HepG2 (cell line): ENCODE measurements around the gene RGSL1. TPM values are rescaled to one million over a fixed set of nuclear protein-coding genes. Genes with fewer than 3 reads are reported as not detected.

Experiments
- ATAC-seq: fragments of 200-7000 bp; cut with Tn5 transposase; 3 replicates; pipeline ENCODE4 v1.9.1; 2020; ENCODE audit warnings: mild to moderate bottlenecking, moderate library complexity
- BruUV-seq: library from RNA; stranded (reverse); fragments of 400-500 nt; replicated peaks from 2 replicates; lab custom pipeline; 2021; lab: Mats Ljungman, UMichigan
- CTCF ChIA-PET: fragments of 300-600 bp; formaldehyde crosslinking; extraction: SDS; loops from one replicate; lab custom pipeline; 2021; ENCODE audit warnings: low total read pairs, inconsistent platforms, low intra/inter-chr PET ratio; lab: Yijun Ruan, JAX
- POLR2A ChIA-PET: fragments of 350-600 bp; sonication (Branson Sonifier 250); formaldehyde crosslinking; loops from one replicate; lab custom pipeline; 2020; ENCODE audit warnings: antibody characterized with exemption, inconsistent platforms; lab: Yijun Ruan, JAX
- DNase-seq: peaks from one replicate; pipeline ENCODE4 v3.0.0-alpha.2; 2015; ENCODE audit warnings: low spot score
- FAIRE-seq: peaks from 3 replicates; lab custom pipeline; 2011; peaks lifted over from hg19 to GRCh38; lab: Jason Lieb, UNC
- H2AFZ ChIP-seq: one replicate; pipeline ENCODE4 v1.6.1; 2011; ENCODE audit warnings: low read length, inconsistent platforms
- H3K27ac ChIP-seq: fragments of 300-600 bp; 3 replicates; pipeline ENCODE4 v1.8.0; 2011; ENCODE audit warnings: mixed run types, mild to moderate bottlenecking, mixed read lengths, low read length, inconsistent platforms; ENCODE audit not compliant: insufficient read depth; ENCODE audit errors: extremely low read length
- H3K27me3 ChIP-seq, 2 experiments: fragments of 200-600 bp in 1 of 2; 2 replicates in 1 of 2; 3 replicates in 1 of 2; pipeline versions ENCODE4 v1.6.0 to v1.8.0; 2011; ENCODE audit warnings: low read length in 2 of 2, mild to moderate bottlenecking in 2 of 2, moderate library complexity in 2 of 2, inconsistent platforms in 1 of 2; ENCODE audit not compliant: insufficient read depth in 2 of 2, control insufficient read depth in 1 of 2
- H3K36me3 ChIP-seq, 2 experiments: fragments of 200-600 bp in 1 of 2; replicated peaks in 1 of 2; 2 replicates in 1 of 2; 3 replicates in 1 of 2; pipeline versions ENCODE4 v1.5.1 to v1.8.0; 2011; ENCODE audit warnings: low read length in 2 of 2, inconsistent platforms in 1 of 2; ENCODE audit not compliant: insufficient read depth in 2 of 2, control insufficient read depth in 1 of 2
- H3K4me1 ChIP-seq: 2 replicates; pipeline ENCODE4 v1.5.1; 2012; ENCODE audit warnings: low read length, inconsistent platforms; ENCODE audit not compliant: insufficient read depth
- H3K4me2 ChIP-seq: 2 replicates; pipeline ENCODE4 v1.6.0; 2011; ENCODE audit warnings: low read depth, low read length, inconsistent platforms
- H3K4me3 ChIP-seq, 3 experiments: fragments of 200-600 bp in 1 of 3; sonication (generic), shearing (Covaris generic) in 1 of 3; replicated peaks in 1 of 3; 2 replicates each; pipeline ENCODE4 v1.5.1; 2011 to 2016; ENCODE audit warnings: low read length in 3 of 3, inconsistent platforms in 2 of 3, low read depth in 2 of 3, mild to moderate bottlenecking in 2 of 3, control low read depth in 1 of 3, mixed read lengths in 1 of 3; ENCODE audit not compliant: insufficient read depth in 1 of 3
- H3K79me2 ChIP-seq: one replicate; pipeline ENCODE4 v1.6.1; 2011; ENCODE audit warnings: low read length, inconsistent platforms; ENCODE audit not compliant: insufficient read depth
- H3K9ac ChIP-seq: 2 replicates; pipeline ENCODE4 v1.6.0; 2011; ENCODE audit warnings: mild to moderate bottlenecking, low read depth, low read length, inconsistent platforms; ENCODE audit not compliant: insufficient read depth
- H3K9me3 ChIP-seq: 2 replicates; pipeline ENCODE4 v1.5.1; 2012; ENCODE audit warnings: mild to moderate bottlenecking, low read length
- H4K20me1 ChIP-seq: 2 replicates; pipeline ENCODE4 v1.6.0; 2011; ENCODE audit warnings: inconsistent platforms, mild to moderate bottlenecking, low read length, moderate library complexity; ENCODE audit not compliant: insufficient read depth
- BRF2 ChIP-seq: sonication (generic); formaldehyde crosslinking; IDR thresholded peaks from 2 replicates; pipeline ENCODE4 v1.8.1; 2022; ENCODE audit warnings: mild to moderate bottlenecking, missing genetic modification reagents
- KLF11 ChIP-seq: IDR thresholded peaks from 2 replicates; pipeline ENCODE4 v1.6.1; 2016; ENCODE audit warnings: missing compliant biosample characterization
- NR3C1 ChIP-seq: sonication (generic); formaldehyde crosslinking; IDR thresholded peaks from 2 replicates; pipeline ENCODE4 v1.4.0; 2020; ENCODE audit warnings: missing genetic modification reagents
- ONECUT2 ChIP-seq: sonication (generic); formaldehyde crosslinking; IDR thresholded peaks from 2 replicates; pipeline ENCODE4 v1.4.0; 2020; ENCODE audit warnings: missing genetic modification reagents
- SALL2 ChIP-seq: sonication (generic); formaldehyde crosslinking; IDR thresholded peaks from 2 replicates; pipeline ENCODE4 v1.8.1; 2023; ENCODE audit warnings: mild to moderate bottlenecking, missing genetic modification reagents, inconsistent platforms
- ZNF234 ChIP-seq: sonication (generic); formaldehyde crosslinking; conservative IDR thresholded peaks from 2 replicates; pipeline ENCODE4 v1.5.1; 2020; ENCODE audit warnings: mild to moderate bottlenecking, missing genetic modification reagents
- ZNF264 ChIP-seq: sonication (generic); formaldehyde crosslinking; IDR thresholded peaks from 2 replicates; pipeline ENCODE4 v1.4.0; 2020; ENCODE audit warnings: missing genetic modification reagents
- ZNF354B ChIP-seq: sonication (generic); formaldehyde crosslinking; IDR thresholded peaks from 2 replicates; pipeline ENCODE4 v1.8.0; 2022; ENCODE audit warnings: mild to moderate bottlenecking, missing genetic modification reagents
- ZNF749 ChIP-seq: sonication (generic); formaldehyde crosslinking; IDR thresholded peaks from 2 replicates; pipeline ENCODE4 v1.8.0; 2022; ENCODE audit warnings: mild to moderate bottlenecking, missing genetic modification reagents, moderate library complexity, borderline replicate concordance
- ZNF788 ChIP-seq: sonication (generic); formaldehyde crosslinking; IDR thresholded peaks from 2 replicates; pipeline ENCODE4 v1.5.0; 2020; ENCODE audit warnings: mild to moderate bottlenecking, missing genetic modification reagents, borderline replicate concordance
- WGBS: methylation state at CpG from one replicate; pipeline ENCODE4 v1.1.6; 2017; ENCODE audit warnings: low lambda C conversion rate; 5-methylcytosine and 5-hydroxymethylcytosine counted together
- in situ Hi-C: cut with HindIII; loops from 2 replicates; pipeline ENCODE4 v1.10.0; 2017; ENCODE audit warnings: low pct_unique_long_range_greater_than_20kb; ENCODE audit not compliant: extremely low pct_ligation_motif_present
- intact Hi-C: fragments of 100-400 bp; cut with micrococcal nuclease; formaldehyde crosslinking; loops from one replicate; pipeline ENCODE4 v1.10.0; 2022; ENCODE audit not compliant: unreplicated experiment
- polyA plus RNA-seq, 8 experiments: library from polyadenylated mRNA; depleted of rRNA in 3 of 8; stranded (reverse) in 7 of 8; unstranded in 1 of 8; fragments of >200 nt; fragmentation: Illumina TruSeq in 4 of 8; extraction: Trizol in 4 of 8; gene quantifications; 2 replicates each; pipeline versions ENCODE4 v1.2.1 to v1.2.3, GENCODE V29; 2011 to 2016; ENCODE audit warnings: low read depth in 4 of 8, missing spikeins in 1 of 8, mixed read lengths in 1 of 8; ENCODE audit not compliant: insufficient read depth in 1 of 8
- total RNA-seq, 5 experiments: library from RNA; depleted of rRNA; stranded (reverse); fragments of >200 nt; fragmentation: Illumina TruSeq; extraction: Trizol; gene quantifications; 2 replicates each; pipeline ENCODE4 v1.2.3, GENCODE V29; 2016; ENCODE audit warnings: low read depth in 1 of 5

Gene RGSL1
- total and polyA plus RNA-seq, 2 of the 13 experiments (the other 11 are each of a cell fraction or from before 2014, with no cell fraction given): not detected

GRCh38 chr1:182410620-182411273 lies 39.2 kb upstream of the RGSL1 start:
- Histone ChIP-seq H2AFZ (no peak overlapping the region), H3K9ac (no peak overlapping the region), H3K36me3 (no peaks in the 10 kb centered on the region), H3K9me3 (peaks cover 5% of the 10 kb centered on the region), H3K4me3 (no peak overlapping the region), H3K27ac (no peak overlapping the region), H3K79me2 (no peaks in the 10 kb centered on the region), H3K4me2 (no peak overlapping the region), H3K4me1 (peaks cover 17% of the 10 kb centered on the region), H3K27me3 (peaks cover 0 to 5% of the 10 kb centered on the region in 2 experiments; a peak in 1 of 5 replicates), H4K20me1 (no peaks in the 10 kb centered on the region)
- ATAC-seq: no peak
- WGBS: 0% methylated on average over 1 of the region's 1 CpG
- no TSS peak for BruUV-seq
- DNase-seq: no peak
- FAIRE-seq: no peak
- ChIA-PET POLR2A (no interaction called here), CTCF (no interaction called here)
- in situ Hi-C loops (no loop called here), intact Hi-C loops (no loop called here)
- TF ChIP-seq ZNF234 (CRISPR knock-in tag): no peak
- TF ChIP-seq ZNF354B (CRISPR knock-in tag): no peak
- TF ChIP-seq ZNF264 (CRISPR knock-in tag): no peak
- no peak for TF ChIP-seq ZNF749 (CRISPR knock-in tag)
- no peak for TF ChIP-seq ONECUT2 (CRISPR knock-in tag)
- no peak for TF ChIP-seq ZNF788 (CRISPR knock-in tag)
- TF ChIP-seq KLF11 (CRISPR knock-in tag): no peak
- TF ChIP-seq BRF2 (CRISPR knock-in tag): no peak
- no peak for TF ChIP-seq NR3C1 (CRISPR knock-in tag)
- TF ChIP-seq SALL2: no peak
